NCI-H510A treated with DMSO at 0.1 percent for 48 hours (cell line): Measurements from ENCODE around the gene ARFGEF3.
A peak's percentile ranks its signal among the peaks of the same experiment; 100 is the strongest.

Source experiments
- DNase-seq: peaks from one replicate; lab custom pipeline; 2025; lab: John Stamatoyannopoulos, UW

The ARFGEF3 gene

GRCh38 chr6:138307816-138308730 is 146.3 kb downstream of the ARFGEF3 start:
- no peak for DNase-seq

DNA sequence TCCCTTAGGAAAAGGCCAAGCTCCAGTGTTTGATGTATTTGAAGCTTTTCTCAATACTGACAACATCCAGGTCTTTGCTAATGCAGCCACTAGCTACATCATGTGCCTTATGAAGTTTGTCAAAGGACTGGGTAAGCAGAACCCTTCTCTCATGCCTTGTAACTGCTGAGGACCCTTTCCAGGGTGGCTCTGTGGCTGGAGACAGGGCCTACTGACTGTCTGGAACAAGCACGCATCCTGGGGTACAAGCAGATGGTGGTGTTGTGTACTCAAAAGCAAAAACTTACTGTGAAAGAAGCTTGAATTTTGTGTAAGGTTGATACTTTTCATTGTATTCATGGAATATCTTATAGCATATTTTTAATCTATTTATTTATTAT is 147.0 kb downstream of the ARFGEF3 start:
- DNase-seq, result no peak

DNA sequence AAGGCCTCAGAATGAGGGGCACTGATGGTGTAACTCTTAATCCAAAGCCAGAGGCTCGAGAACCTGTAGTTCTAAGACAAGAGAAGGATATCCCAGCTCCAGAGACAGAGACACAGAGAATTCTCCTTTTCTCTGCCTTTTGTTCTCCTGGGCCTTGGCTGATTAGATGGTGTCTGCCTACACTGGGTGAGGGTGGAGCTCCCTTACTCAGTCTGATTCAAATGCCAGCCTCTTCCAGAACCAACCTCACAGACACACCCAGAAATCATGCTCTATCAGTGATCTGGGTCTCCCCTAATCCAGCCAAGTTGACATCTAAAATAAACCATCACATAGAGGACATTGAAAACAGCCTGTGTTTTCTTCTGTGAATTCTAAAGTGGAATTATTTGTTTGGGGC is 148.0 kb downstream of the ARFGEF3 start:
- DNase-seq, result no peak

DNA sequence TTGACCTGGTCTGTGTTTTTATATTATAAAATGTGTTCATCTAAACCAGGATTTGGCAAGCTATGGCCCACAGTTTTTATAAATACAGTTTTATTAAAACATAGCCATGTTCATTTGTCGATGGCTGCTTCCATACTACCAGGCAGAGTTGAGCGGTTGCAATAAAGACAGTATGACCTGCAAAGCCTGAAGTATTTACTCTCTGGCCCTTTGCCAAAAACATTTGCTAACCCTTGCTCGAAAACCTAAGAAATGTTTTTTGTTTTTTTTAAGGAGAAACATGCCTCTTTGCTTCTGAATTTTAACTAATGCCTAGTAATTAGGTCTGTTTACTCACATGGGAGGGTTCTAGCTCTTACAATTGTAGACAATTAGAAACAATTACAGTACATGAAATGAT is 148.6 kb downstream of the ARFGEF3 start:
- DNase-seq, result peak; percentile 62

- no peak for DNase-seq
These were observed 149.1 kb downstream of the ARFGEF3 start for GRCh38 chr6:138310821-138311220.

- no peak for DNase-seq
These were observed 149.5 kb downstream of the ARFGEF3 start for GRCh38 chr6:138311268-138311667.

DNA sequence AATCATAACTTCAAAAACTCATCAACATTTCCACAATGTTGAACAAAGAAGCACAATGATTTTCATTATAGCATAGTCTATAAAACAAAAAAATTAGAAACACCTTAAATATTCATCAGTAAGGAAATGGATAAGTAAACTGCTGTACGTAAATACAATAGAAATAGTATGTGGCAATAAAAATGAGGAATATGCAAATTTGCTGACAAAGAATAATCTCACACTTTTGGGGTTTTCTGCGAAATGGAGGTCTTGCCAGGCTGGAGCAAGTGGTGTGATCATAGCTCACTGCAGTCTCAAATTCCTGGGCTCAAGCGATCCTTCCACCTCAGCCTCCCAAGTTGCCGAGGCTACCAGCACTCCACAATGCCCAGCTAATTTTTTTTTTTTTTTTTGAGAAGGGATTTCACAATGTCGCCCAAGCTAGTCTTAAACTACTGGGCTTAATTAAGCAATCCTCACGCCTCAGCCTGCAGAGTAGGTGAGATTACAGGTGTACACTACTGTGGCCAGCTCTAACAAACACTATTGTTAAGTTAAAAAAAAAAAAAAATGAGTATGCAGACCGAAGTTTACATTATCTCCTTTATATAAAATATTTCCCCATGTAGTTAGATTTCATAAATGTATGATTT is 157.1 kb downstream of the ARFGEF3 start:
- DNase-seq, result no peak

- DNase-seq, result no peak
These were observed 160.2 kb downstream of the ARFGEF3 start for GRCh38 chr6:138321934-138322333.

- no peak for DNase-seq
These were observed 162.1 kb downstream of the ARFGEF3 start for GRCh38 chr6:138323821-138324220.

GRCh38 chr6:138328210-138328609 is 166.5 kb downstream of the ARFGEF3 start:
- no peak for DNase-seq

- DNase-seq, result no peak
These were observed 169.0 kb downstream of the ARFGEF3 start for GRCh38 chr6:138330763-138331162.

DNA sequence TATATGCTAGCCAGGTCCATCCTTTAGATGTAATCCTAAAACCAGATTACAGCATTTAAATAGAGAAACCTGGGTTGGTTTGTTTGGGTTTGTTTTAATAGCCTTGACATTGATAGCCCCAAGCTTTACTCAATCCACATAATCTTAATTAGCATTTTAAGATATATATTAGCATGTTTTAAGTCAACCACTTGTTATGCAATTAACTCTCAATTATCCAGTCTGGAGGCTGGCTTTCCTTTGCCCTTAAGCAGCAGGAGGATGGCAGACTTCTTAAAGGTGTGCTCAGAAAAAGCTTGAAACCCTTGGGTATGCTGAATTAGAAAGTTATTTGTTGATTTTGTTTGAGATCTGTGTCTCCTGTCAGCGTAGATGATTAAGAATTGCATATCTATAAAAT is 169.7 kb downstream of the ARFGEF3 start:
- no peak for DNase-seq

DNA sequence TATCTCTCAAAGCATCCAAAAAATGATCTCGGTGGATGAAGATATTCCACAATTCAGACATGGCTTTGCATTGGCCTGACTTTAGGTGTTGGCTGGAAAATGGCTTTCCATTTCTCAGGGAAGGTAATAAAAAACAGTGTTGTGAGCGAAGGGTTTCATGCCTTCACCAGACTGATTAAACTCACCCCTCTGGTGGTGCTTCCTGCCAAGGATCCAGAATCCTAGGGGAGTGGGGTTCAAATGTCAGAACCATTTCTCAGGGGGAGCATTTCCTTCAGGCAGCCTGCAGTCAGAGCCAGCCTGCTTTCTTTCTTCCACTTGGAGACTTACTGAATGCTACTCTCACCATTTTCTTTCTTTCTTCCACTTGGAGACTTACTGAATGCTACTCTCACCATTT is 170.2 kb downstream of the ARFGEF3 start:
- DNase-seq, result no peak

DNA sequence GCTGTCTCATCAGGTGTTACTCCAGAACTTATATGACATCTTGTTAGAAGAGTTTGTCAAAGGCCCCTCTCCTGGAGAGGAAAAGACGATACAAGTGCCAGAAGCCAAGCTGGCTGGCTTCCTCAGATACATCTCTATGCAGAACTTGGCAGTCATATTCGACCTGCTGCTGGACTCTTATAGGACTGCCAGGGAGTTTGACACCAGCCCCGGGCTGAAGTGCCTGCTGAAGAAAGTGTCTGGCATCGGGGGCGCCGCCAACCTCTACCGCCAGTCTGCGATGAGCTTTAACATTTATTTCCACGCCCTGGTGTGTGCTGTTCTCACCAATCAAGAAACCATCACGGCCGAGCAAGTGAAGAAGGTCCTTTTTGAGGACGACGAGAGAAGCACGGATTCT is 172.3 kb downstream of the ARFGEF3 start:
- no peak for DNase-seq

DNA sequence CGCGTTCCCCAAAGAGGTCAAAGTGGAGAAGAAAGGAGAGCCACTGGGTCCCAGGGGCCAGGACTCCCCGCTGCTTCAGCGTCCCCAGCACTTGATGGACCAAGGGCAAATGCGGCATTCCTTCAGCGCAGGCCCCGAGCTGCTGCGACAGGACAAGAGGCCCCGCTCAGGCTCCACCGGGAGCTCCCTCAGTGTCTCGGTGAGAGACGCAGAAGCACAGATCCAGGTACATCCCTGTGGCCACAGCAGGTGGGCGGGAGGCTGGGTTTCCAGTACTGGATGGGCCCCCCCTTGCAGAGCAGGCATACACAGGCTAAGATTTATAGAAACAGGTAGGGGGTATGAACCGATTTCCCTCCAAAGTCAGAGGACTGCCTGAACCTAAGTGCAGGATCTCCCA is 173.2 kb downstream of the ARFGEF3 start:
- no peak for DNase-seq

DNA sequence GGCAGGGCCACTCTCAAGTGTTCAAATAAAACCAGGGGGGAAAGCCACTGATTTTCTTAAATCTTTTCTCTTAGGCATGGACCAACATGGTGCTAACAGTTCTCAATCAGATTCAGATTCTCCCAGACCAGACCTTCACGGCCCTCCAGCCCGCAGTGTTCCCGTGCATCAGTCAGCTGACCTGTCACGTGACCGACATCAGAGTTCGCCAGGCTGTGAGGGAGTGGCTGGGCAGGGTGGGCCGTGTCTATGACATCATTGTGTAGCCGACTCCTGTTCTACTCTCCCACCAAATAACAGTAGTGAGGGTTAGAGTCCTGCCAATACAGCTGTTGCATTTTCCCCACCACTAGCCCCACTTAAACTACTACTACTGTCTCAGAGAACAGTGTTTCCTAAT is 174.5 kb downstream of the ARFGEF3 start:
- no peak for DNase-seq

DNA sequence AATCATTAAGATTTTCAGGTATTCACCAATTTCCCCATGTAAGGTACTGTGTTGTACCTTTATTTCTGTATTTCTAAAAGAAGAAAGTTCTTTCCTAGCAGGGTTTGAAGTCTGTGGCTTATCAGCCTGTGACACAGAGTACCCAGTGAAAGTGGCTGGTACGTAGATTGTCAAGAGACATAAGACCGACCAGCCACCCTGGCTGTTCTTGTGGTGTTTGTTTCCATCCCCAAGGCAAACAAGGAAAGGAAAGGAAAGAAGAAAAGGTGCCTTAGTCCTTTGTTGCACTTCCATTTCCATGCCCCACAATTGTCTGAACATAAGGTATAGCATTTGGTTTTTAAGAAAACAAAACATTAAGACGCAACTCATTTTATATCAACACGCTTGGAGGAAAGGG is 175.3 kb downstream of the ARFGEF3 start:
- DNase-seq, result no peak

GRCh38 chr6:138339024-138339423 is 177.3 kb downstream of the ARFGEF3 start:
- peak; percentile 1 for DNase-seq

DNA sequence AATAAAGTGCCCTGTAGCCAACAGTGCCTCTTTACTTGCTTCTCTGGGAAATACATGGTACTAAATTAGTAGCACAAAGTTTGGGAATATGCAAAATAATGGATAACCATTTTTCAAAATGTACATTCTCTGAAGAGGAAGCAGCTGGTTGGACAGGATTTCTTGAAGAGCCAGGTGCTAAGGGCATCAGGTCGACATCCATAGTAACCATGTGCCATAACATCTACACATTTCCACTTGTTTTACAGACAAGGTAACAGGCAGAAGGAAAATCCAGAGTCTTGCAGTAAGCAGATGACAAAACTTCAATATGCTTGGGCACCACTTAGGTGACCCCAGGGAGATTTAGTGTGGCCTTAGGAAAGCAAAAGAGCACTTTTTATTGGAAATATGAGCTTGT is 179.4 kb downstream of the ARFGEF3 start:
- DNase-seq, result no peak

GRCh38 chr6:138343112-138343511 is 181.4 kb downstream of the ARFGEF3 start:
- DNase-seq, result no peak

GRCh38 chr6:138345565-138346285 is 184.0 kb downstream of the ARFGEF3 start:
- no peak for DNase-seq

DNA sequence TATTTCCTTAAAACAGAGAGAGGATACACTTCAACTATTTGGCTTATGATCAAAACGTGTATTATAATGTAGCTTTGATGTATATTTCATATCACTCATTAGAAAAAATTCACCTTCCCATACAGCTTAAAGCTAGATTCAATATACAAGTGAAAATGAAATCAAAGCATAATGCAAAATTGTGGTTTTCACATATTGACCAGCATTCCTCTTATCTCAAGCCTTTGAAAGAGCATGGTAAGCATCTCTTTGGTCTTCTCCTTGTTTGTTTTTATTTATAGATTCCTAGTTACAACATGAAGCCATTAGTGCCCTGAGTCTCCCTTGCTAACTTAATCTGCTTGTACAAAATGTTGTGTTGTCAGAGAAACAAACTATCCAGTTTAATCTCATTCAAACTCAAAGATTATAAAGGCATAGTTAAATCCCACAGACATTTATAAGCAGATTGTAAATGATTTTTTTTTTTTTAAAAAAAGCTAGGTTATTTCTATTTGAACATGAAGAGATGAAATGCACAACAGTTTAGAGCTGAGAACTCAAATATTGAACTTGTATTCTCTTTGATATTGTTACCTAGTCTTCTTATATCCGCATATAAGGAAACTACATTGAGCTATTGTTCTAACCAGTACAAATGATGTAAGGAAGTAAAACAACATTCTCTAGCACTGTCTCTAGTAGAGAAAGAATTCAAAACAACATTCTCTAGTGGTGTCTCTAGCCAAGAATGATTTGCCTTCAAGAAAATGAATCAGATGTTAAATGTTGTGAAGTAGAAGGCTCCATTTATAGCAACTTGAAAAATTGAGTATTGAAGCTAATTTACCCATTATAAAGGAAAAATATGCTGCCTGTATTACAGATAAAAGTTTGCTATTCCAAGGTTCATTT is 184.8 kb downstream of the ARFGEF3 start:
- DNase-seq, result no peak
